Hepatocyte (in vitro differentiated cells): ENCODE data around the gene GCG.

ENCODE experiments used
- CTCF ChIP-seq: fragments of 200-600 bp; sonication (generic); IDR thresholded peaks from 2 replicates; pipeline ENCODE4 v1.5.1; 2016; ENCODE audit warnings: antibody characterized with exemption, mild to moderate bottlenecking; ENCODE audit not compliant: poor library complexity
- EZH2 ChIP-seq: fragments of 200-600 bp; sonication (generic); IDR thresholded peaks from 2 replicates; pipeline ENCODE4 v1.6.1; 2016; ENCODE audit warnings: antibody characterized with exemption, mild to moderate bottlenecking, borderline replicate concordance
- EZH2phosphoT487 ChIP-seq: fragments of 200-600 bp; sonication (generic); IDR thresholded peaks from one replicate; pipeline ENCODE4 v1.6.1; 2018; ENCODE audit warnings: antibody characterized with exemption, mild to moderate bottlenecking, low read depth, moderate library complexity; ENCODE audit not compliant: unreplicated experiment, severe bottlenecking

- TF ChIP-seq CTCF: no peak
- no peak for TF ChIP-seq EZH2
- TF ChIP-seq EZH2phosphoT487: no peak
Measured at GRCh38 chr2:162111958-162112850, 39.8 kb downstream of the GCG start.
